HL-60 (cell line): ENCODE results near the gene AFAP1.

ENCODE experiments used
- DNase-seq, 2 experiments: peaks; one replicate each; pipeline ENCODE4 v3.0.0-alpha.2; 2010 to 2020; ENCODE audit warnings: low read depth in 1 of 2, low spot score in 1 of 2
- H3K27ac ChIP-seq: fragments of 250-450 bp; sonication (Bioruptor Pico); replicated peaks from 2 replicates; pipeline ENCODE4 v1.5.1; 2020; ENCODE audit warnings: mild to moderate bottlenecking, moderate library complexity
- H3K27me3 ChIP-seq: fragments of 250-450 bp; sonication (Bioruptor Pico); 2 replicates; pipeline ENCODE4 v1.5.1; 2021; ENCODE audit warnings: mild to moderate bottlenecking, moderate library complexity; ENCODE audit not compliant: insufficient read depth, poor library complexity, severe bottlenecking
- H3K4me3 ChIP-seq: replicated peaks from 2 replicates; pipeline ENCODE4 v1.5.1; 2011; ENCODE audit warnings: mild to moderate bottlenecking, control low read depth, low read length; ENCODE audit not compliant: insufficient read depth
- CTCF ChIP-seq: IDR thresholded peaks from one replicate; pipeline ENCODE4 v1.5.1; 2011; ENCODE audit warnings: low read length, control low read depth, inconsistent platforms; ENCODE audit not compliant: insufficient read depth
- GABPA ChIP-seq: IDR thresholded peaks from 2 replicates; pipeline ENCODE4 v1.6.1; 2012; ENCODE audit warnings: low read depth
- POLR2AphosphoS5 ChIP-seq: IDR thresholded peaks from 2 replicates; pipeline ENCODE4 v1.6.1; 2012; ENCODE audit warnings: low read depth
- SPI1 ChIP-seq: IDR thresholded peaks from 2 replicates; pipeline ENCODE4 v1.6.1; 2012; ENCODE audit warnings: low read depth, mild to moderate bottlenecking, borderline replicate concordance
- TF ChIP-seq, protein P1 (sequence below): IDR thresholded peaks from 2 replicates; pipeline ENCODE4 v1.6.1; 2012; ENCODE audit warnings: low read depth; ENCODE audit not compliant: insufficient replicate concordance

The AFAP1 gene

GRCh38 chr4:7747062-7747385 lies 192.6 kb downstream of the AFAP1 start:
- Histone ChIP-seq H3K27me3 (no peaks in the 10 kb centered on the region), H3K27ac (no peak overlapping the region), H3K4me3 (no peak overlapping the region)
- TF ChIP-seq GABPA (no peak), SPI1 (no peak), CTCF (no peak), POLR2AphosphoS5 (no peak)
- TF ChIP-seq, protein P1, sequence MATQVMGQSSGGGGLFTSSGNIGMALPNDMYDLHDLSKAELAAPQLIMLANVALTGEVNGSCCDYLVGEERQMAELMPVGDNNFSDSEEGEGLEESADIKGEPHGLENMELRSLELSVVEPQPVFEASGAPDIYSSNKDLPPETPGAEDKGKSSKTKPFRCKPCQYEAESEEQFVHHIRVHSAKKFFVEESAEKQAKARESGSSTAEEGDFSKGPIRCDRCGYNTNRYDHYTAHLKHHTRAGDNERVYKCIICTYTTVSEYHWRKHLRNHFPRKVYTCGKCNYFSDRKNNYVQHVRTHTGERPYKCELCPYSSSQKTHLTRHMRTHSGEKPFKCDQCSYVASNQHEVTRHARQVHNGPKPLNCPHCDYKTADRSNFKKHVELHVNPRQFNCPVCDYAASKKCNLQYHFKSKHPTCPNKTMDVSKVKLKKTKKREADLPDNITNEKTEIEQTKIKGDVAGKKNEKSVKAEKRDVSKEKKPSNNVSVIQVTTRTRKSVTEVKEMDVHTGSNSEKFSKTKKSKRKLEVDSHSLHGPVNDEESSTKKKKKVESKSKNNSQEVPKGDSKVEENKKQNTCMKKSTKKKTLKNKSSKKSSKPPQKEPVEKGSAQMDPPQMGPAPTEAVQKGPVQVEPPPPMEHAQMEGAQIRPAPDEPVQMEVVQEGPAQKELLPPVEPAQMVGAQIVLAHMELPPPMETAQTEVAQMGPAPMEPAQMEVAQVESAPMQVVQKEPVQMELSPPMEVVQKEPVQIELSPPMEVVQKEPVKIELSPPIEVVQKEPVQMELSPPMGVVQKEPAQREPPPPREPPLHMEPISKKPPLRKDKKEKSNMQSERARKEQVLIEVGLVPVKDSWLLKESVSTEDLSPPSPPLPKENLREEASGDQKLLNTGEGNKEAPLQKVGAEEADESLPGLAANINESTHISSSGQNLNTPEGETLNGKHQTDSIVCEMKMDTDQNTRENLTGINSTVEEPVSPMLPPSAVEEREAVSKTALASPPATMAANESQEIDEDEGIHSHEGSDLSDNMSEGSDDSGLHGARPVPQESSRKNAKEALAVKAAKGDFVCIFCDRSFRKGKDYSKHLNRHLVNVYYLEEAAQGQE = no peak
- no peak for DNase-seq

DNA sequence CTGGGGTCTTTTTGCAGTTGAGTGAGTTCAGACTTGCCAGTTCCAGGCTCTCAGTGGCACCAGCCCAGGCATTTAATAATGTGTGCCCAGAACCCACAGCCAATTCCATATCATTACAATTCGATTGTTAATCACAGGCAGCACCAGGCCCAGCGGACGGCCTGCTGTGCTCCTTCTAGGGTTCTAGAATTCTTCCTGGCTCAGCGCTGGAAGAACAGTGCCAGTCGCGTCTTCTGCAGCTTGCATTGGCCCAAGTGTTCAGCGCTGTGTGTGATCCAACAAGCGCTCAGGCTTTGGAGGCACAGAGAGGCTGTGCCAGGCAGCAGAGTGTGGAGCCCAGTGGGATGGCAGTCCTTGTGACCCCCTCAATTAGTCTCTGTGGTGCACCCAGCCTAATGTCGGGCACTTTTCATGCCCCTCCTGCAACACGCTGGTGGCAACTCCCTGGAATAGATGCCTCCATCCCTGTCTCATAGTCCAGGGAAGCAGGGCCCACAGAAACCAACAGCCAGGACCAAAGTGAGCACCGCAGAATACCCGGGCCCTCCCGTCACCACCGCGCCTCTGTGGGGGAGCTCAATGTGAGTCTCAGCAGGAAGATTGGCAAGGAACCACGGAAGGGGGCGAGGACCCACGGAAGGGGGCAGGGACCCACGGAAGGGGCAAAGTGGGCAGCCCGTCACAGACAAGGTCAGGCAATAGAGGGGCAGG lies 193.2 kb downstream of the AFAP1 start:
- Histone ChIP-seq H3K27me3 (no peaks in the 10 kb centered on the region), H3K4me3 (no peak overlapping the region), H3K27ac (no peak overlapping the region)
- TF ChIP-seq GABPA = no peak
- TF ChIP-seq CTCF = no peak
- TF ChIP-seq SPI1 = no peak
- TF ChIP-seq, protein P1 = no peak
- TF ChIP-seq POLR2AphosphoS5 = no peak
- no peak for DNase-seq

GRCh38 chr4:7745301-7745885 lies 194.3 kb downstream of the AFAP1 start:
- Histone ChIP-seq H3K27me3 (no peaks in the 10 kb centered on the region), H3K27ac (no peak overlapping the region), H3K4me3 (no peak overlapping the region)
- DNase-seq = no peak
- TF ChIP-seq GABPA = no peak
- TF ChIP-seq, protein P1 = no peak
- TF ChIP-seq CTCF = no peak
- TF ChIP-seq POLR2AphosphoS5 = no peak
- no peak for TF ChIP-seq SPI1
